ENCODE data around the gene CHD5.

The CHD5 gene

GRCh38 chr1:6129313-6129712 is 50.8 kb downstream of the CHD5 start:
- no peak for DNase-seq

GRCh38 chr1:6128276-6129081 is 51.6 kb downstream of the CHD5 start:
- no peak for DNase-seq

- peak; percentile 84 for DNase-seq
Observed at GRCh38 chr1:6127587-6128163, 52.4 kb downstream of the CHD5 start.

GRCh38 chr1:6126521-6127067 is 53.5 kb downstream of the CHD5 start:
- DNase-seq: no peak

- DNase-seq: no peak
Observed at GRCh38 chr1:6126028-6126427, 54.1 kb downstream of the CHD5 start.

GRCh38 chr1:6125366-6125765 is 54.8 kb downstream of the CHD5 start:
- no peak for DNase-seq

- no peak for DNase-seq
Observed at GRCh38 chr1:6124746-6125365, 55.3 kb downstream of the CHD5 start.

GRCh38 chr1:6124341-6124740 is 55.8 kb downstream of the CHD5 start:
- DNase-seq: no peak

GRCh38 chr1:6123816-6124215 is 56.3 kb downstream of the CHD5 start:
- DNase-seq: no peak

- DNase-seq: peak; percentile 80
Observed at GRCh38 chr1:6123083-6123482, 57.0 kb downstream of the CHD5 start.

GRCh38 chr1:6121651-6122370 is 58.3 kb downstream of the CHD5 start:
- DNase-seq: no peak

- DNase-seq: no peak
Observed at GRCh38 chr1:6121021-6121421, 59.1 kb downstream of the CHD5 start.

- DNase-seq: no peak
Observed at GRCh38 chr1:6118415-6118814, 61.7 kb downstream of the CHD5 start.

- DNase-seq: no peak
Observed at GRCh38 chr1:6117624-6118023, 62.5 kb downstream of the CHD5 start.

GRCh38 chr1:6117064-6117463 is 63.1 kb downstream of the CHD5 start:
- DNase-seq: no peak

GRCh38 chr1:6116137-6116536 is 64.0 kb downstream of the CHD5 start:
- DNase-seq: no peak

GRCh38 chr1:6113745-6114144 is 66.4 kb downstream of the CHD5 start:
- DNase-seq: no peak

GRCh38 chr1:6113116-6113515 is 67.0 kb downstream of the CHD5 start:
- no peak for DNase-seq

GRCh38 chr1:6112690-6113005 is 67.5 kb downstream of the CHD5 start:
- DNase-seq: no peak

- no peak for DNase-seq
Observed at GRCh38 chr1:6111991-6112689, 68.0 kb downstream of the CHD5 start.

- DNase-seq: no peak
Observed at GRCh38 chr1:6111571-6111970, 68.5 kb downstream of the CHD5 start.

- no peak for DNase-seq
Observed at GRCh38 chr1:6110326-6110725, 69.8 kb downstream of the CHD5 start.

- no peak for DNase-seq
Observed at GRCh38 chr1:6109688-6110087, 70.4 kb downstream of the CHD5 start.

All from inflammatory macrophage treated with lipopolysaccharide for 4 hours (primary cell).